Measurements from ENCODE around the gene GPRC5D. TPM values are rescaled to one million over a fixed set of nuclear protein-coding genes. Genes with fewer than 3 reads are reported as not detected.

The GPRC5D gene
- total and polyA plus RNA-seq, 9 of the 15 experiments (the other 6 are each of a cell fraction or from before 2014, with no cell fraction given): 1.0 to 1.1 TPM; not detected in 7

- BruUV-seq (replicated peaks): no TSS peak
- TF ChIP-seq ATF1 (CRISPR knock-in tag; IDR thresholded peaks at IDR 0.05) (no peak), ATF1 (tag; IDR thresholded peaks at IDR 0.05) (no peak), BRF2 (IDR thresholded peaks at IDR 0.05; ENCODE audit: borderline replicate concordance, insufficient read depth, insufficient read length) (no peak), NR1H2 (CRISPR knock-in tag; IDR thresholded peaks at IDR 0.05) (no peak), CEBPG (CRISPR knock-in tag; IDR thresholded peaks at IDR 0.05) (no peak), CEBPG (tag; conservative IDR thresholded peaks at IDR 0.05 in 1 of 2, IDR thresholded peaks at IDR 0.05 in 1 of 2) (no peak), ZC3H11A (IDR thresholded peaks at IDR 0.05; ENCODE audit: low read depth, low read length) (no peak), CCAR2 (IDR thresholded peaks at IDR 0.05; ENCODE audit: low read depth, low read length) (no peak), OTX1 (CRISPR knock-in tag; IDR thresholded peaks at IDR 0.05) (no peak), LARP7 (IDR thresholded peaks at IDR 0.05) (no peak), ZEB2 (IDR thresholded peaks at IDR 0.05) (no peak), BCOR (IDR thresholded peaks at IDR 0.05) (no peak), BRD9 (IDR thresholded peaks at IDR 0.05; ENCODE audit: low read depth, partially characterized antibody) (no peak), ARID2 (IDR thresholded peaks at IDR 0.05) (no peak), JUNB (CRISPR knock-in tag; conservative IDR thresholded peaks at IDR 0.05) (no peak), BCL6 (CRISPR knock-in tag; IDR thresholded peaks at IDR 0.05) (no peak), ZNF584 (CRISPR knock-in tag; IDR thresholded peaks at IDR 0.05; ENCODE audit: low read depth) (no peak), KAT2B (IDR thresholded peaks at IDR 0.05; ENCODE audit: low read depth, low read length) (no peak)
- FAIRE-seq (no peak), ATAC-seq (no peak), DNase-seq (ENCODE audit: extremely low read depth in 1 of 4, low spot score in 3 of 4) (no peak)
- ChIA-PET POLR2A (no interaction called here), CTCF (ENCODE audit: low intra/inter-chr PET ratio) (interaction anchor here (0.6 kb wide), 1 partner anchor 29 kb away, joined by 5 read pairs; no protein-coding TSS in a partner anchor)
- H2AFZ ChIP-seq (ENCODE audit: low read depth, low read length): no peak overlapping the region
- H3K9me1 ChIP-seq (ENCODE audit: control insufficient read depth, insufficient read depth, low read length): no peaks in the 10 kb centered on the region
- no peak overlapping the region for H3K4me3 ChIP-seq
- no peaks in the 10 kb centered on the region for H3K79me2 ChIP-seq (ENCODE audit: control insufficient read depth, insufficient read depth, low read length)
- no peak overlapping the region for H3K9ac ChIP-seq (ENCODE audit: insufficient read depth in 1 of 2, low read depth in 2 of 2, low read length in 2 of 2)
- no peaks in the 10 kb centered on the region for H3K36me3 ChIP-seq (ENCODE audit: control insufficient read depth, insufficient read depth, low read length)
- H3K9me3 ChIP-seq (replicated peaks; ENCODE audit: control insufficient read depth, insufficient read depth, low read depth, low read length): no peaks in the 10 kb centered on the region
- in situ Hi-C loops (cut with MboI): no loop called here
- WGBS (ENCODE audit: insufficient coverage, low coverage, missing lambda C conversion rate): 7% methylated on average over 3 of the region's 6 CpGs
- H3K4me2 ChIP-seq (ENCODE audit: insufficient read depth, low read length): no peak overlapping the region
- no peaks in the 10 kb centered on the region; a peak in 1 of 5 replicates for H3K4me1 ChIP-seq (replicated peaks in 1 of 2; ENCODE audit: control insufficient read depth in 2 of 2, insufficient read depth in 2 of 2, low read length in 2 of 2)
- no peak overlapping the region for H3K27ac ChIP-seq (ENCODE audit: extremely low read depth, low read depth, low read length)
- H3K27me3 ChIP-seq (ENCODE audit: control insufficient read depth in 2 of 2, insufficient read depth in 2 of 2, low read length in 2 of 2): peaks cover 21 to 37% of the 10 kb centered on the region in 2 experiments
- intact Hi-C loops (cut with micrococcal nuclease): no loop called here
- 0 out of 2 replicates have a peak, but pooled peaks cover 4% of the 10 kb centered on the region for H4K20me1 ChIP-seq (replicated peaks; ENCODE audit: control insufficient read depth, insufficient read depth, low read length)
Measured at GRCh38 chr12:12897302-12897701, 54.7 kb downstream of the GPRC5D start.
